HT-29 (cell line): Measurements from ENCODE around the gene CBX7. TPM values are rescaled to one million over a fixed set of nuclear protein-coding genes. Genes with fewer than 3 reads are reported as not detected.

Experiments used
- DNase-seq: peaks from one replicate; pipeline ENCODE4 v3.0.0-alpha.2; 2015; ENCODE audit warnings: low spot score
- total RNA-seq: library from RNA; depleted of rRNA; stranded (reverse); fragments of >200 nt; shearing (Covaris generic); gene quantifications from 2 replicates; pipeline ENCODE4 v1.2.3, GENCODE V29; 2014

Gene CBX7
- total RNA-seq, 1 experiment from 2014 or later = 7.3 TPM

- DNase-seq = no peak
Measured at GRCh38 chr22:39148026-39148726, 4.3 kb downstream of the CBX7 start.

GRCh38 chr22:39147335-39148025, 5.0 kb downstream of the CBX7 start:
- no peak for DNase-seq

- DNase-seq = no peak
Measured at GRCh38 chr22:39146256-39147101, 6.0 kb downstream of the CBX7 start.

GRCh38 chr22:39144101-39144767, 8.2 kb downstream of the CBX7 start:
- peak; percentile 19 for DNase-seq

GRCh38 chr22:39142088-39142680, 10.3 kb downstream of the CBX7 start:
- DNase-seq = no peak

GRCh38 chr22:39139933-39140332, 12.5 kb downstream of the CBX7 start:
- no peak for DNase-seq

GRCh38 chr22:39138357-39138997, 14.0 kb downstream of the CBX7 start:
- DNase-seq = no peak

- DNase-seq = no peak
Measured at GRCh38 chr22:39136317-39136716, 16.2 kb downstream of the CBX7 start.

GRCh38 chr22:39135092-39135896, 17.2 kb downstream of the CBX7 start:
- peak; percentile 38 for DNase-seq

GRCh38 chr22:39134366-39135091, 18.0 kb downstream of the CBX7 start:
- no peak for DNase-seq

- no peak for DNase-seq
Measured at GRCh38 chr22:39133871-39134270, 18.6 kb downstream of the CBX7 start.

- no peak for DNase-seq
Measured at GRCh38 chr22:39132871-39133524, 19.5 kb downstream of the CBX7 start.

GRCh38 chr22:39132281-39132680, 20.2 kb downstream of the CBX7 start:
- DNase-seq = no peak

GRCh38 chr22:39130892-39131855, 21.3 kb downstream of the CBX7 start:
- DNase-seq = no peak

GRCh38 chr22:39130152-39130704, 22.3 kb downstream of the CBX7 start:
- no peak for DNase-seq

GRCh38 chr22:39129746-39130145, 22.7 kb downstream of the CBX7 start:
- DNase-seq = no peak

- no peak for DNase-seq
Measured at GRCh38 chr22:39129081-39129480, 23.4 kb downstream of the CBX7 start.
